ENCODE data around the gene SYP.

SYP gene

GRCh38 chrX:49228185-49228584 lies 28.2 kb upstream of the SYP start:
- Mint-ChIP-seq H3K27ac (no peak overlapping the region), H3K4me3 (no peak overlapping the region), H3K9me3 (peaks cover 77% of the 10 kb centered on the region), H3K4me1 (no peaks in the 10 kb centered on the region), H3K36me3 (ENCODE audit: low read depth) (no peaks in the 10 kb centered on the region), H3K27me3 (ENCODE audit: low read depth, poor library complexity) (peaks cover 29% of the 10 kb centered on the region)
- DNase-seq: no peak
- no peak for TF ChIP-seq CTCF (IDR thresholded peaks at IDR 0.05)

GRCh38 chrX:49227726-49228125 lies 27.7 kb upstream of the SYP start:
- Mint-ChIP-seq H3K4me3 (no peak overlapping the region), H3K4me1 (no peaks in the 10 kb centered on the region), H3K27ac (no peak overlapping the region), H3K27me3 (ENCODE audit: low read depth, poor library complexity) (peaks cover 27% of the 10 kb centered on the region), H3K9me3 (peaks cover 79% of the 10 kb centered on the region), H3K36me3 (ENCODE audit: low read depth) (no peaks in the 10 kb centered on the region)
- TF ChIP-seq CTCF (IDR thresholded peaks at IDR 0.05): no peak
- DNase-seq: no peak

DNA sequence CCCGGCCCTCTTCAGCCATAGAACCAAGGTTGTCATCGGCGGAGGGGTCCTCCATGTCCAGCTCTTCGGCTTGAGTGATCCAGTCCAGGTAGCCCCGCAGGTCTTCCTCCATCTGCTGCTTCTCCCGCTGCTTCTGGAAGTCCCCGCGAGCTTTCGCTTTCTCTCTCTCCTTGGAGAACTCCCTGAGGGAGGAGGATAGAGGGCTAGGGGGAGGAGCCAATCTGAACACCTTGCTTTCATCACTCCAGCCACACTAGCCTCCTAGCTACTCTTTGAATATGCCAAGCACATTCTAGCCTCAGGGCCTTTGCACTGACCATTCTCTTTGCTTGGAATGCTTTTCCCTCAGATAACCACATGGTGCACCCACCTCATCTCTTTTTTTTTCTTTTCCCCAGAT lies 27.0 kb upstream of the SYP start:
- Mint-ChIP-seq H3K27ac (no peak overlapping the region), H3K4me3 (no peak overlapping the region), H3K9me3 (peaks cover 79% of the 10 kb centered on the region), H3K27me3 (ENCODE audit: low read depth, poor library complexity) (peaks cover 32% of the 10 kb centered on the region), H3K36me3 (ENCODE audit: low read depth) (no peaks in the 10 kb centered on the region), H3K4me1 (no peaks in the 10 kb centered on the region)
- no peak for DNase-seq
- no peak for TF ChIP-seq CTCF (IDR thresholded peaks at IDR 0.05)

DNA sequence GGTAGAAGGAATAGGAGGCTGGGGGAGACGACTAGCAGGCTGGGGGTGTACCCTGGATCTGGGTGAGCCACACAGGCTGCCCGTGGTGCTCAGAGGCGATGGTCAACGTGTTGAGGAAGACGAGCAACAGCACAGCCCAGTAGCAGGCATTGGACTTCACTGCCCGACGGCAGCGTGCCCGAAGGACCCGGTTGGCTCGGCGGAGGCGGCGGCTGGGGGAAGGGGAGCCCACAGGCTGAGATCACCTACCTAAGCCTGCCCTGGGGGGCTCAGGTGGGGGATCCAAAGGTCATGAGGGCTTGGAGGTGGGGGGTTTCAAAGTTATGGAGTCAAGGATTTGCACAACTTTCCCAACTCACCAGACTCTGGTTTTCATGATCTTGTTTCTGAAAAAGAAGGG lies 25.9 kb upstream of the SYP start:
- H3K27me3 Mint-ChIP-seq (ENCODE audit: low read depth, poor library complexity): peaks cover 34% of the 10 kb centered on the region
- no peaks in the 10 kb centered on the region for H3K4me1 Mint-ChIP-seq
- peaks cover 77% of the 10 kb centered on the region for H3K9me3 Mint-ChIP-seq
- H3K36me3 Mint-ChIP-seq (ENCODE audit: low read depth): no peaks in the 10 kb centered on the region
- DNase-seq: no peak
- no peak overlapping the region for H3K4me3 Mint-ChIP-seq
- no peak overlapping the region for H3K27ac Mint-ChIP-seq
- no peak for TF ChIP-seq CTCF (IDR thresholded peaks at IDR 0.05)

DNA sequence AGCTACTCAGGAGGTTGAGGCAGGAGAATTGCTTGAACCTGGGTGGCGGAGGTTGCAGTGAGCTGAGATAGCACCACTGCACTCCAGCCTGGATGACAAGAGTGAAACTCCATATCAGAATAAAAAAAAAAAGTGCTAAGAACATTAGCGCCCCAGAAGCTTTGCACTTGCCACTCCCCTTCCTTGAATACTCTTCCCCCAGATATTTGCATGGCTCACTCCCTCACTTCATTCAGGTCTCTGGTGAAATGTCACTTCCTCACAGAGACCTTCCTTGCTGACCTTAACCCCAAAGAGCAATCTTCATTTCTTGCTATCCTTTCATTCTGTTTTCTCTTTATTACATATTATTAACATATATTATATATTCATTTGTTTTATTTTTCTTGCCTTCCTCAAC lies 21.9 kb upstream of the SYP start:
- peaks cover 83% of the 10 kb centered on the region for H3K9me3 Mint-ChIP-seq
- no peak for TF ChIP-seq CTCF (IDR thresholded peaks at IDR 0.05)
- H3K27ac Mint-ChIP-seq: no peak overlapping the region
- no peaks in the 10 kb centered on the region for H3K36me3 Mint-ChIP-seq (ENCODE audit: low read depth)
- no peaks in the 10 kb centered on the region for H3K4me1 Mint-ChIP-seq
- H3K27me3 Mint-ChIP-seq (ENCODE audit: low read depth, poor library complexity): peaks cover 44% of the 10 kb centered on the region
- no peak for DNase-seq
- H3K4me3 Mint-ChIP-seq: no peak overlapping the region

DNA sequence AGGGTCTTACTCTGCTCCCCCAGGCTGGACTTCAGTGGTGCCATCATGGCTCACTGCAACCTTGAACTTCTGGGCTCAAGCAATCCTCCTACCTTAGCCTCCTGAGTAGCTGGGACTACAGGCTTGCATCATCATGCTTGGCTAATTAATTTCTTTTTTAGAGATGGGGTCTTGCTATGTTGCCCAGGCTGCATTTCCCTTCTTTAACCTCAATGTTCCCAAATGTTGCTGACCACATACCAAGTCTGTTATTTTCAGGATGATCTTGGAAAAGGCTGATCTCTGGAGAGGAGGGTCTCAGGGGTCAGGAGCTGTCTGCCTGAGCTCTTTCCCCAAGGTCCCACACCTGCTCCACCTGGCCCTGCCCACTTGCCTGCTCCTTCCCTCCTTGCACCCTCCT lies 20.1 kb upstream of the SYP start:
- Mint-ChIP-seq H3K4me1 (no peaks in the 10 kb centered on the region), H3K27ac (no peak overlapping the region), H3K36me3 (ENCODE audit: low read depth) (no peaks in the 10 kb centered on the region), H3K4me3 (no peak overlapping the region), H3K9me3 (peaks cover 83% of the 10 kb centered on the region), H3K27me3 (ENCODE audit: low read depth, poor library complexity) (peaks cover 41% of the 10 kb centered on the region)
- no peak for DNase-seq
- TF ChIP-seq CTCF (IDR thresholded peaks at IDR 0.05): no peak

All from nephron progenitor cell (in vitro differentiated cells).